Measurements from ENCODE around the gene HOXD8. TPM values are rescaled to one million over a fixed set of nuclear protein-coding genes. Genes with fewer than 3 reads are reported as not detected.

Gene HOXD8
- total RNA-seq, 1 donor from 2014 or later = not detected

- Histone ChIP-seq H3K27me3 (ENCODE audit: insufficient read depth, low read length) (peaks cover 85% of the 10 kb centered on the region), H3K36me3 (ENCODE audit: insufficient read depth, low read length) (no peaks in the 10 kb centered on the region), H3K9ac (ENCODE audit: low read length) (no peak overlapping the region), H2AFZ (ENCODE audit: low read depth, low read length) (no peak overlapping the region), H3K4me3 (ENCODE audit: insufficient read depth, low read depth, low read length) (no peak overlapping the region), H3K27ac (ENCODE audit: low read depth, low read length) (no peak overlapping the region), H3K9me3 (ENCODE audit: insufficient read depth, low read depth, low read length) (peaks cover 6% of the 10 kb centered on the region), H3K4me2 (ENCODE audit: low read length) (peak overlapping the region; percentile 19), H4K20me1 (ENCODE audit: insufficient read depth, low read length) (no peaks in the 10 kb centered on the region), H3K4me1 (ENCODE audit: insufficient read depth, low read length) (peaks cover 8% of the 10 kb centered on the region), H3K79me2 (ENCODE audit: insufficient read depth, low read length) (no peaks in the 10 kb centered on the region)
- FAIRE-seq (no peak), DNase-seq (ENCODE audit: low read depth) (no peak)
- Mint-ChIP-seq H3K36me3 (ENCODE audit: low read depth, unreplicated experiment) (peaks cover 2% of the 10 kb centered on the region), H3K27me3 (ENCODE audit: low read depth, unreplicated experiment) (peaks cover 92% of the 10 kb centered on the region), H3K27ac (ENCODE audit: unreplicated experiment) (no peak overlapping the region), H3K4me1 (ENCODE audit: low read depth, unreplicated experiment) (no peaks in the 10 kb centered on the region), H3K4me3 (ENCODE audit: unreplicated experiment) (no peak overlapping the region), H3K9me3 (ENCODE audit: unreplicated experiment) (peaks cover 42% of the 10 kb centered on the region)
- TF ChIP-seq EZH2 (IDR thresholded peaks at IDR 0.05; ENCODE audit: insufficient read depth, low read length) = peak; percentile 45
- no peak for TF ChIP-seq CTCF (IDR thresholded peaks at IDR 0.05; ENCODE audit: insufficient read depth, low read depth, low read length)
These were observed 9.6 kb downstream of the HOXD8 start for GRCh38 chr2:176138923-176139660.

GRCh38 chr2:176139661-176140512 is 10.4 kb downstream of the HOXD8 start:
- H3K4me1 ChIP-seq (ENCODE audit: insufficient read depth, low read length) = peaks cover 8% of the 10 kb centered on the region
- no peak for TF ChIP-seq CTCF (IDR thresholded peaks at IDR 0.05; ENCODE audit: insufficient read depth, low read depth, low read length)
- TF ChIP-seq EZH2 (IDR thresholded peaks at IDR 0.05; ENCODE audit: insufficient read depth, low read length) = no peak
- Mint-ChIP-seq H3K4me1 (ENCODE audit: low read depth, unreplicated experiment) (no peaks in the 10 kb centered on the region), H3K9me3 (ENCODE audit: unreplicated experiment) (peaks cover 43% of the 10 kb centered on the region), H3K4me3 (ENCODE audit: unreplicated experiment) (peak overlapping the region; percentile 75), H3K36me3 (ENCODE audit: low read depth, unreplicated experiment) (peaks cover 2% of the 10 kb centered on the region), H3K27me3 (ENCODE audit: low read depth, unreplicated experiment) (peaks cover 91% of the 10 kb centered on the region), H3K27ac (ENCODE audit: unreplicated experiment) (no peak overlapping the region)
- peak overlapping the region; percentile 66 for H2AFZ ChIP-seq (ENCODE audit: low read depth, low read length)
- FAIRE-seq (no peak), DNase-seq (ENCODE audit: low read depth) (no peak)
- H3K4me2 ChIP-seq (ENCODE audit: low read length) = peak overlapping the region; percentile 78
- no peaks in the 10 kb centered on the region for H3K79me2 ChIP-seq (ENCODE audit: insufficient read depth, low read length)
- no peak overlapping the region for H3K27ac ChIP-seq (ENCODE audit: low read depth, low read length)
- H3K4me3 ChIP-seq (ENCODE audit: insufficient read depth, low read depth, low read length) = peak overlapping the region; percentile 45
- H3K27me3 ChIP-seq (ENCODE audit: insufficient read depth, low read length) = peaks cover 81% of the 10 kb centered on the region
- H3K9ac ChIP-seq (ENCODE audit: low read length) = peak overlapping the region; percentile 26
- H4K20me1 ChIP-seq (ENCODE audit: insufficient read depth, low read length) = no peaks in the 10 kb centered on the region
- H3K9me3 ChIP-seq (ENCODE audit: insufficient read depth, low read depth, low read length) = peaks cover 6% of the 10 kb centered on the region
- no peaks in the 10 kb centered on the region for H3K36me3 ChIP-seq (ENCODE audit: insufficient read depth, low read length)
